NCI-H1930 (cell line): ENCODE measurements around the gene CTBP2.
"Not testable (repeated sequence)": the region's sequence is repeated elsewhere in the genome, so short reads cannot be mapped to it uniquely, and the experiment has no call there.

ENCODE experiments used
- DNase-seq, 2 experiments: peaks; one replicate each; lab custom pipeline; 2025; lab: John Stamatoyannopoulos, UW

The CTBP2 gene

DNA sequence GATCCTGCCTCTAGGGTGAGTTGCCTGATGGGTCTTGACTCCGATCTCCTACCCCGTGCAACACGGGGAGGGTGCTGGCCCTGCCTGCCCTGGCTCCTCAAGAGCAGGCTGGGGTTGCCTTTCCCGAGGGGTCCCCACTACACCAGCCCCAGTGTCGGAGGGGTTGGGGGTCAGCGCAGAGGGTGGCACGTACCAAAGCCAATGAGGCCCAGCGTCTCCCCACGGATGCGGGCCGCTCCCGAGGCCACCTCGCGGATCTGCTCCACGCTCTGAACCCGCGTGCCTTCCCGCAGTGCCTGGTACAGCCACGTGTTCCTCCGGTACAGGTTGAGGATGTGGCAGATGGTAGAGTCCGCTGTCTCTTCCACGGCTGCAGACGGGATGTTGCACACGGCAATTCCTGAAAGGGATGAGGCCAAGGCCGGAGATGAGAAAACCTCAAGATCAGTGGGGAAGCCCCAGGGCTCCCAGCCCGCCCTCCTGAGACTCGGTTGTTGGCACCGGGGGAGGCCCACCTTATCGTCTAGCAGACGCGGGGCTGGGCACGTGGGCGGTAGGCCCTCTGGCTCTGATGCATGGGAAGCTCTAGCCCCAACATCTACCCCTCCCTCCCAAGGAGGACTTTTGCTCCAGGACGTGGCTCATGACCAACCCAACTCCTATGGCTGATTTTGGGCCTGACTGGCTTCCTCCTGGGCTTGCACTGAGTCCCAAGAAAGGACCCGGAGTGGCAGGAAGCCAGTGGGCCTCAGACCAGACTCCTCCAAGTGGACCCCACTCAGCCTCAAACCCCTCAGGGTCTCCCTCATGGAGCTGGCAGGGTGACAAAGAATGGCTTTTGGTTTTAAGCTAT is 162.4 kb downstream of the CTBP2 start:
- no peak for DNase-seq

DNA sequence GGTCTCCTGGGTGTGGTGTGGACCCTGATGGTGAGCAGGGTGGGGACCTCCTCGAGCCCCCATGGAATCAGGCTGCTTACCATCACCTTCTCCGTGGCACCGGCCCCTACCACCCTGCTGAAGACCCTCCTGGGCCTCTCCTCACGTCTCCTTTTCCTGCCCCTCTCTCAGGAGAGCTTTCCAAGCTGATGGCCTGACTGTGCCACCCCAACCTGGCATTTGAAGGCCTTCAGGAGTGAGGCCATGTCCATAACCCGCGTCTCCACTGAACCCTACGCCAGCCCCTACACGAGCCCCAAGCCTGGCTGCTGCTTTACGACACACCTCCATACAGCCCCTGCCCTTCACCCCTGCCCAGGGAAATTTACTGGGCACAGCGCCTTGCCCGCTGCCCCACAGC is 163.1 kb downstream of the CTBP2 start:
- no peak for DNase-seq

- DNase-seq, result no peak
Observed at GRCh38 chr10:124996854-124997215, 163.5 kb downstream of the CTBP2 start.

DNA sequence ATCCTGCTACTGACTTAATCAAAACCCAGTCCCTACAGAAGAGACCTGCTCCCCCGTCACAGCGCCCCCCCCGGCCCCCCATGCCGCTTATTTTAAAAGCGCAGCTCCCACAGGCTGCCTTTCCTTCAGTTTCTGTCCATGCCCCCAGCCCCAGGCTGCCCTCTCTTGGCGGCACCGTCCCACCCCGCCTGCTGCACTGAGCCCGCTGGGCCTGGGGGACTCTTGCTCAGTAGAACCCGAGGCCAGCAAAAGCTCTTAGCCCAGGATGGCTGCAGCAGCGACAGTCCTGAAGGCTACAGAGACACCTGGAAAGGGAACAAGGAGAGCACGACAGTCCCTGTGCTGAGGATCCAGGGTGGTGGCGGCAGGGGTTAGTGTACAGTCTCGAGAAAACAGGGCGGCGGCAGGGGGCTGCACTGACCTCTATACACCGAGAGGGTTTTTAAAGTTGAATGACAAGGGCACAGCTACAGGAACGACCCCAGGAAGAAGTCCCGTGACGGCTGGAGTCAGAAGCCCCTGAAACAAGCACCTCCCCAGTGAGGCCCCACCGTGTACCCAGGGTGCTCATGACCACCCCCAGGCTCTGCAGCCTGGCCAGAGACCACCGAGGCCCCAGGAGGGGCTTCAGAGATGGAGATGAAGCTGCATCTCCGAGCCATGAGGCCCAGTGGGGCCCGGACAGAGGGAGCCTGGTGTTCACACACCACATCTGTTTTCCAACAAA is 164.1 kb downstream of the CTBP2 start:
- DNase-seq, result no peak

GRCh38 chr10:124995605-124996004 is 164.8 kb downstream of the CTBP2 start:
- no peak for DNase-seq

DNA sequence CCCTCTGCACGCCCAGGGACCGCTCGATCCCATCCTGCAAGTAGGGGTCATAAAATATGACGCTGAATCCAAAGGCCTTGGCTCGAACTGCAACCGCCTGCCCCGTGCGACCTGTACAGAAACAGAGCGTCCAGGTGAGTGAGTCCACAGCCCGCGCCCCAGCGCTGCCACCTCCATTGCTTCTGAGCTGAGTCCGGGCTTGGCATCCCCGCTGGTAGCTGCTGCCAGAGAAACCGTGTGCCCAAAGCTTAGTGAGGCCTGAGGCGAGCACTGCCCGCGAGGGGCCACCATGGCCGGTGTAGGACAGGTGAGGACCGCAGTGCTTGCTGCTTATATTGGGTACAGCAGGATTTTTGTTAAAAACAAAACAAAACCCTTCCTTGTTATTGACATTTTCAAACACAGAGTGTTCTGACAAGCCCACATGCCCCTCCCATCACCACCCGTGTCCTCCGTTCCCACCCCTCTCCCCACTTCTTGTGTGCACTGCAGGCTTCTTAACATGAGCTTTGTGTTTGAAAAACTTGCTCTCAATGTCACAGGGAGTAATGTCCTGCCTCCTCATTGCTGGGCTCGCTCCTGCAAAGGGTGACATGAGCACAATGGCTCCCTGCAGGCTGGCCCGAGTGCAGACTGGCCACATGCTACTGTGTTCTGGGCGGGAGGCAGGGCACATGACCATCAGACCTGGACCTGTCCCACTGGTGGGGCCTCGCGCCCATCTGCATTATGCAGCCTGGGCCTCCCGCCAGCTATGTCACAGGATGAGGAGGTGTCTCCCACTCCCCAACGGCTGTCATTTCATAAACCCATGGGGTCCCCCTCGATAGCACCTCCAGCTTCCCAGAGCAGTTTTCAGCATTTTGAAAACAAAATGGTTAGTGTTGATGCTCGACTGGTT is 165.5 kb downstream of the CTBP2 start:
- no peak for DNase-seq

DNA sequence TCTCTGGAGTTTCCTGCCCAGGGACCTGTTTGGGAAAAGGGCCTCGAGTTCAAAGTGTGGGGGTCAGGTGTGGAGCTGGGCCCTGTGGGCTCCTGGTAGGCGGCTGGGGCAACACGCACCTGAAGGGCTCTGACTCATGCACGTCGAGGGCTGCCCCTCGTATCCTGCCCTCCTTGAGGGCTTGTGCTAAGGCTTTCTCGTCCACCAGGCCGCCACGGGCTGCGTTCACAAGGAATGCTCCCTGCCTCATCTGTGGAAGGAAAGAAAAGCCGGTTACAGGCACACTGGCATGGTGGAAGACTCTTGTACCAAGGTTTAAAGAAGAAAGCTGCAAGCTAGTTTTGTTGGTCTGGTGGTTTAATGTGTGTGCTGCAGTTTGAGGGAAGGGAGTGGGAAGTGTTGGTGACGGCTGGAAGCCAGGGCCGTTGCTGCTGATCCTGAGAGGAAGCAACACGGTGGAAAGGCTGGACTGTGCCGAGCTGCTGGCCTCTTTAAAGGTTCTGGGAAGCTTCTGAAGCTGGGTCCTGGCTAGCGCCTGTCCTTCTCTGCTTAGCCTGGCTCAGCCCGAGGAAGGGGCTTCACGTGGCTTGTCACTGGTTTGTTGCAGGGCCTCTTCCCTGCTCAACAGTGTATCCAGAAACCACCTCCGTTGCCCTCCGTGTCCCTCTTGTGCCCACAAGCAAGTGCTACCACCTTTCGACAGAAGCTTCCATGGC is 166.5 kb downstream of the CTBP2 start:
- no peak for DNase-seq

- DNase-seq, result no peak
Observed at GRCh38 chr10:124993345-124993708, 167.0 kb downstream of the CTBP2 start.

DNA sequence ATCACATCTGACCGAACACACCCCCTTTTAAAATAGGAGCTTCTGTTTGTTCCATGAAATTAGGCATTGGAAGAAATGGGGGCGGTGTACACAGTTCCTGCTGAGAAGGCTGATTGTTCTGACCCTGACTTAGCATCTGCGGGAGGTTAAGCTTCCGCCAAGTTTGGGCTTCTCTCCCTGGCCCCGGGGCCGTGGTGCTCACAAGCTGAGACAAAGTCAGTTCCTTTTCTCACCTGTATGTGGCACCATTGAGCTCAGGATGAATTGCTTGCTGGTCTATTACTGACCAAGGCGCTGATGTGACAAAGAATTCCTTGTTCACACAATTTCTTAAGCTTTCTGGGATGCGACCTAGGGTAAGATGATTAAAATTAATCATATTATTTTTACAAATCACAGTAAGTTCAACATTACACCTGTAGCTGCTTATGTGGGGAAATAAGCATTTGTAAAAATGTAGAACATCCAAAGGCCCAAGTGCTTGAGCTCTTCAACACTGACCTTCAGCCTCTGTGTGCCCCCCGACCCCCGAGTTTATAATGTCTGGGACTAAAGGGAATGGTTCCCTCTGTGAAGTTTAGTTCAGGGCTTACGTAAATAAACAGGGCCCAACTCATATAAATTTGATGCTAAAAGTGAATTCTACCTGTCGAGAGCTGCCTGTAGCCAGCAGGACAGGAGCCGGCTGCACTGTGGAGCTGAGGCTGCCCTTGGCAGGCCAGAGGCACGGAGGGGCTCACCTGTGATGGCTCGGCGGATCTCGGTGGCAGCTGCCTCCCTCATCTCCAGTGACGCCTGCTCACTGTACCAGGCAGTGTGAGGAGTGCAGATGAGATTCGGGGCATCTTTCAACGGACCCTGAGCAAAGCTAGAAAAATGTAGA is 167.7 kb downstream of the CTBP2 start:
- peak in 1 of 2 experiments; percentile 1 for DNase-seq

DNA sequence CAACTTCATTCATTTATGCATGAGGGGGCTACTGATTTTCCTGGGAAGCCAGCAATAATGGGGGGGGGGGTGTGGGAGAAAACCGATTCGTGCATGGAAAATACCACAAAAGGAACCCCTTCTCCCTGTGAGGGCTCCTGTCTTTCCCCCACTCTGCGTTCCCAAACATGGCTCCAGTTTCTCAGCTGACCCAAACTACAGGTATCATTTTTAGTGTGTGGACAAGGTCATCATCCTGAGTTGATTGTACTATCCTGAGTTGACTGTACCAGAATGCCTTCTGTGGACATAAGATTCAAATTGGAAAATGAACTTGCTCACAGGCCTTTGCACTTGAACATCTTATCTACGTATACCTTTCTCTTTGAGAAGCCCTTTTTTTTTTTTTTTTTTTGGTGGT is 168.5 kb downstream of the CTBP2 start:
- no peak for DNase-seq

DNA sequence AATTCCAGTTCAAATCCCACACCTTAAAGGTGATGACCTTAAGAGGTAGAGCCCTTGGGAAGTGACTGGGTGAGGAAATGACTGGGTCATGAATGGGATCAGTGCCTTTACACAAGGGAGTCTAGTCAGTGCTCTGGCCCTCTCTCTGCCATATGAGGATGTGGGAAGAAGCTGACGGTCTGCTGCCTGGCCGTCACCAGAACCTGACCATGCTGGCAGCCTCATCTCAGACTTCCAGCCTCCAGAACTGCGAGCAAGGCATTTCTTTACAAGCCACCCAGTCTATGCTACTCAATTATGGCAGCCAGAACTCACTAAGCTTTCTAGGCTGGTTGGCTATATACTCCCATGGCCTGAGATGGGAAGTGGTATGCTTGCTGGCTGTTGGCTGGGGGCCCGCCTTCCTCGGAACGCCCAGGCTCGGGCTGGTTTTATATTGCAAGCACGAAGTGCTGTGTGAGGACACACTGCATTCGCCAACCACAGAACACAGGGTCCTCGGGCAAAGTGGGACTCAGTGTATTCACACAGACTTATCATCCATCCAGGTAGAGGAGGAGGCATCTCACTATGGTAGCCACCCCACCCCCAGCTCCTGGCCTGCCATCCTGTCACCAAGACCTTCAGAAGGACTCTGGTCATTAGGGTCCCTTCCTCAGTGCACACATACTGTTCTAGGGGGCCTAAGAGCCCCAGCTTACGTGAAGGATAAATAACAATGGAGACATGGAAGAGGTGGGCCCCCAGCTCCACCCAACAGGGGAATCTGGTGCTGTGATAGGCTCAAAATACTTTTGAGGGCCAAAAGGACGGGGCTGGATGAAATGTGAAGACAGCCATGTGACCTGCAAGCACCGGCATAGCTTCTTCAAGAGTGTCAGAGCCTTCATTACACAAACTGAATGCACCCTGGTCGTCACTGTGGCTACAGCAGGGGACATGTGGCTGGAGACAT is 169.4 kb downstream of the CTBP2 start:
- no peak for DNase-seq

DNA sequence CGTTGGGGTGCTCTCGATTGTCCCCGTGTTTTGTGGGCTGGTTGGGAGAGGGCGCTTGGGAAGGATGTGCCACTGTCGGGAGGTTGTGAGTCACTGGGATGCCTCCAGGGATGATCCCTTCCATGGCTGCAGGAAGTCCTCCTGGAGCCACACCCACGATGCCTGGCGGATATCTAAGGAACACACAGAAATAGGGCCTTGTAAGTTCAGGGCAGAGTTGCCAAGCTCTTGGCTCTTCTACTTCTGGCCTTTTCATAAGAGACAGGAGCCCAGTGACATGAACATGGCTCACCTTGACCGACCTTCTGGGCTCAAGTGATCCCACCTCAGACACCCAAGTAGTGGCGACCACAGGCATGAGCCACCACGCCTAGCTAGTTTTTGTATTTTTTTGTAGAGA is 170.8 kb downstream of the CTBP2 start:
- no peak for DNase-seq

DNA sequence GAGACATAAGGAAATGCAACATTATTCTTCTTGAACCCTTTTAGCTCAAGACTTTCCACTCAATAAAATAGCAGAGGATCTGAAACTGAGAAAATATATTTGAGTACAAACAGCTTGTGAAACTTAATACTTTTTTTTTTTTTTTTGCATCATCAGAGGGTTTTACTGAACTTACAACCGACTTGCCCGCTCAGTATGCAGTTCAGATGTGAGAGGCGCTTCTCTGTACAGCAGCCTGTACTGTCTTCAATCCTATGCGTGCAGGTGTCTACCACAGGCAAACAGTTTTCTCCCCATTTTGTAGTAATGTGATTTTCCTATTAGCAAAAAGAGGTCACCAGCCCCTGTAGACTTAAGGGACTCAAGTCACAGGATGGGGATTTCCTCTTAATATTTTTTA is 171.6 kb downstream of the CTBP2 start:
- not testable (repeated sequence) for DNase-seq

- no peak for DNase-seq
Observed at GRCh38 chr10:124987788-124988187, 172.6 kb downstream of the CTBP2 start.

- no peak for DNase-seq
Observed at GRCh38 chr10:124985162-124985561, 175.2 kb downstream of the CTBP2 start.

GRCh38 chr10:124984376-124984775 is 176.0 kb downstream of the CTBP2 start:
- no peak for DNase-seq

GRCh38 chr10:124983321-124983720 is 177.0 kb downstream of the CTBP2 start:
- DNase-seq, result no peak

GRCh38 chr10:124978376-124978725 is 182.0 kb downstream of the CTBP2 start:
- DNase-seq, result no peak

GRCh38 chr10:124977648-124978375 is 182.6 kb downstream of the CTBP2 start:
- no peak for DNase-seq
